Heart left ventricle (tissue), 13 donors: ENCODE data around the gene UBXN4.

ENCODE experiments used
- CTCF ChIP-seq, 12 donors: fragments of 200-600 bp; sonication (generic) in 4 of 12; IDR thresholded peaks; one replicate each; pipeline versions ENCODE4 v1.5.0 to v1.8.0; 2018 to 2022; ENCODE audit warnings: antibody characterized with exemption in 12 of 12, mild to moderate bottlenecking in 5 of 12
- POLR2A ChIP-seq, 2 donors: fragments of 450-650 bp; IDR thresholded peaks; one replicate each; pipeline ENCODE4 v1.6.1; 2017; ENCODE audit warnings: antibody characterized with exemption in 2 of 2, mild to moderate bottlenecking in 2 of 2, moderate library complexity in 2 of 2
- donor health status: ischemic (EF 13 %, LVEDD 7.1; RV severe dilation, severe dysfunction).
- donor health status: DM: no; HTN: yes; CAD: no.
- donor health status: DM: no; HTN: no; CAD: no.
- donor health status: ischemic (EF 25% LVEDD 6.9; RV normal size, moderate dysfunction).
- donor health status: ischemic (EF 25% LVEDD 5.7; RV mildly dilated, moderate dysfunction).
- donor health status: ischemic (EF 35%, LVEDD 5.7; RV mildly dilated, moderate dysfunction).
- donor health status: nonischemic (EF 11% LVEDD 7.7; RV severe dilation, severe dysfunction).
- donor health status: DM: yes; HTN: yes; CAD: no.
- donor health status: PGD.
- donor health status: ischemic (EF 29% LVEDD 5.4; RV normal size, mild dysfunction).
- donor health status: nonischemic (EF 23%, LVEDD 6.1; RV moderate dilation, normal function).

- TF ChIP-seq CTCF (IDR thresholded peaks at IDR 0.05), result no peak
- no peak for TF ChIP-seq POLR2A (IDR thresholded peaks at IDR 0.05)
Observed at GRCh38 chr2:135694711-135695110, 46.9 kb upstream of the UBXN4 start.
